Suprapubic skin (tissue), 4 donors: Measurements from ENCODE around the gene AUTS2. TPM values are rescaled to one million over a fixed set of nuclear protein-coding genes. Genes with fewer than 3 reads are reported as not detected.

Experiments
- DNase-seq, 2 donors: peaks; one replicate each; pipeline ENCODE4 v3.0.0-alpha.2; 2019; ENCODE audit warnings: low spot score in 2 of 2
- H3K27ac ChIP-seq: fragments of 200-600 bp; sonication (generic); one replicate; pipeline ENCODE4 v1.5.1; 2019
- H3K27me3 ChIP-seq: fragments of 200-600 bp; sonication (generic); one replicate; pipeline ENCODE4 v1.5.1; 2019
- H3K36me3 ChIP-seq: fragments of 200-600 bp; sonication (generic); one replicate; pipeline ENCODE4 v1.5.1; 2019
- H3K4me1 ChIP-seq: fragments of 200-600 bp; sonication (generic); one replicate; pipeline ENCODE4 v1.5.1; 2019
- H3K4me3 ChIP-seq: fragments of 200-600 bp; sonication (generic); one replicate; pipeline ENCODE4 v1.5.1; 2019; ENCODE audit warnings: mild to moderate bottlenecking
- H3K9me3 ChIP-seq: fragments of 200-600 bp; sonication (generic); one replicate; pipeline ENCODE4 v1.5.1; 2019
- CTCF ChIP-seq, 2 donors: fragments of 200-600 bp in 1 of 2; fragments of 450-650 bp in 1 of 2; sonication (generic) in 1 of 2; IDR thresholded peaks; one replicate each; pipeline ENCODE4 v1.5.1; 2016 to 2019; ENCODE audit warnings: antibody characterized with exemption in 2 of 2, mild to moderate bottlenecking in 1 of 2, moderate library complexity in 1 of 2
- EP300 ChIP-seq: sonication (generic); formaldehyde crosslinking; IDR thresholded peaks from one replicate; pipeline ENCODE4 v1.6.1; 2017; ENCODE audit warnings: antibody characterized with exemption
- POLR2A ChIP-seq, 2 donors: fragments of 450-650 bp; IDR thresholded peaks; one replicate each; pipeline ENCODE4 v1.6.1; 2017; ENCODE audit warnings: antibody characterized with exemption in 2 of 2, mild to moderate bottlenecking in 2 of 2, moderate library complexity in 2 of 2
- POLR2AphosphoS5 ChIP-seq, 3 donors: sonication (generic); formaldehyde crosslinking; IDR thresholded peaks; one replicate each; pipeline ENCODE4 v1.6.1; 2017; ENCODE audit warnings: antibody characterized with exemption in 3 of 3
- WGBS: methylation state at CpG from one replicate; pipeline ENCODE4 v1.1.5; 2018; 5-methylcytosine and 5-hydroxymethylcytosine counted together
- total RNA-seq, 4 donors: library from RNA; depleted of rRNA; stranded (reverse); fragments of >200 nt; gene quantifications; one replicate each; pipeline ENCODE4 v1.1.0, GENCODE V29; 2016

Gene AUTS2
- total RNA-seq, 4 donors from 2014 or later: 31.0 to 102 (median 56.4) TPM

GRCh38 chr7:69908454-69908853, 310.2 kb downstream of the AUTS2 start:
- Histone ChIP-seq H3K27me3 (no peaks in the 10 kb centered on the region), H3K9me3 (no peaks in the 10 kb centered on the region), H3K4me3 (no peak overlapping the region), H3K27ac (no peak overlapping the region), H3K36me3 (no peaks in the 10 kb centered on the region), H3K4me1 (no peaks in the 10 kb centered on the region)
- TF ChIP-seq CTCF (IDR thresholded peaks at IDR 0.05) (no peak), EP300 (no peak), POLR2A (IDR thresholded peaks at IDR 0.05) (no peak), POLR2AphosphoS5 (IDR thresholded peaks at IDR 0.05) (no peak)
- no peak for DNase-seq
- 92% methylated on average over 1 of the region's 1 CpG for WGBS

GRCh38 chr7:69910150-69910549, 311.9 kb downstream of the AUTS2 start:
- DNase-seq: no peak
- TF ChIP-seq POLR2AphosphoS5 (IDR thresholded peaks at IDR 0.05): no peak
- TF ChIP-seq EP300: no peak
- TF ChIP-seq POLR2A (IDR thresholded peaks at IDR 0.05): no peak
- no peak for TF ChIP-seq CTCF (IDR thresholded peaks at IDR 0.05)
- Histone ChIP-seq H3K27me3 (no peaks in the 10 kb centered on the region), H3K4me1 (no peaks in the 10 kb centered on the region), H3K36me3 (no peaks in the 10 kb centered on the region), H3K9me3 (no peaks in the 10 kb centered on the region), H3K27ac (no peak overlapping the region), H3K4me3 (no peak overlapping the region)
- 46% methylated on average over 3 of the region's 3 CpGs for WGBS

- DNase-seq: no peak
- no peak overlapping the region for H3K27ac ChIP-seq
- H3K4me3 ChIP-seq: no peak overlapping the region
- WGBS: 100% methylated on average over 3 of the region's 8 CpGs
- no peaks in the 10 kb centered on the region for H3K36me3 ChIP-seq
- no peaks in the 10 kb centered on the region for H3K27me3 ChIP-seq
- H3K4me1 ChIP-seq: no peaks in the 10 kb centered on the region
- no peaks in the 10 kb centered on the region for H3K9me3 ChIP-seq
- TF ChIP-seq EP300 (no peak), CTCF (IDR thresholded peaks at IDR 0.05) (no peak), POLR2A (IDR thresholded peaks at IDR 0.05) (no peak), POLR2AphosphoS5 (IDR thresholded peaks at IDR 0.05) (no peak)
Observed at GRCh38 chr7:69911337-69911736, 313.1 kb downstream of the AUTS2 start.

GRCh38 chr7:69912141-69912540, 313.9 kb downstream of the AUTS2 start:
- Histone ChIP-seq H3K9me3 (no peaks in the 10 kb centered on the region), H3K36me3 (no peaks in the 10 kb centered on the region), H3K27ac (no peak overlapping the region), H3K4me3 (no peak overlapping the region), H3K27me3 (no peaks in the 10 kb centered on the region), H3K4me1 (no peaks in the 10 kb centered on the region)
- no peak for DNase-seq
- TF ChIP-seq EP300: no peak
- no peak for TF ChIP-seq POLR2A (IDR thresholded peaks at IDR 0.05)
- no peak for TF ChIP-seq POLR2AphosphoS5 (IDR thresholded peaks at IDR 0.05)
- no peak for TF ChIP-seq CTCF (IDR thresholded peaks at IDR 0.05)
- 74% methylated on average over 6 of the region's 6 CpGs for whole genome bisulfite sequencing

GRCh38 chr7:69912846-69913245, 314.6 kb downstream of the AUTS2 start:
- no peak for TF ChIP-seq POLR2A (IDR thresholded peaks at IDR 0.05)
- TF ChIP-seq POLR2AphosphoS5 (IDR thresholded peaks at IDR 0.05): no peak
- H3K36me3 ChIP-seq: no peaks in the 10 kb centered on the region
- WGBS: 79% methylated on average over 1 of the region's 1 CpG
- H3K9me3 ChIP-seq: no peaks in the 10 kb centered on the region
- H3K4me1 ChIP-seq: no peaks in the 10 kb centered on the region
- H3K4me3 ChIP-seq: no peak overlapping the region
- no peak for DNase-seq
- no peak overlapping the region for H3K27ac ChIP-seq
- H3K27me3 ChIP-seq: no peaks in the 10 kb centered on the region
